Stimulated activated CD4-positive, alpha-beta T cell treated with anti-CD3 and anti-CD28 coated beads, Interleukin-15, amount 100 ng/mL, for 48 hours (primary cell): ENCODE measurements around the gene IL25.
"Not testable (repeated sequence)": the region's sequence is repeated elsewhere in the genome, so short reads cannot be mapped to it uniquely, and the experiment has no call there.

Source experiments
- DNase-seq, 2 donors: peaks; one replicate each; pipeline ENCODE4 v3.0.0-alpha.2; 2020; ENCODE audit warnings: low read depth in 2 of 2

IL25 gene

GRCh38 chr14:23409475-23409874 is 36.9 kb downstream of the IL25 start:
- no peak for DNase-seq

GRCh38 chr14:23409966-23410635 is 37.5 kb downstream of the IL25 start:
- no peak for DNase-seq

- no peak for DNase-seq
These were observed 39.2 kb downstream of the IL25 start for GRCh38 chr14:23411563-23412525.

GRCh38 chr14:23413681-23414080 is 41.1 kb downstream of the IL25 start:
- no peak for DNase-seq

- DNase-seq: no peak
These were observed 41.6 kb downstream of the IL25 start for GRCh38 chr14:23414254-23414653.

GRCh38 chr14:23414906-23415820 is 42.6 kb downstream of the IL25 start:
- DNase-seq: no peak

- DNase-seq: no peak
These were observed 43.5 kb downstream of the IL25 start for GRCh38 chr14:23415821-23416778.

GRCh38 chr14:23416801-23417200 is 44.2 kb downstream of the IL25 start:
- no peak for DNase-seq

- not testable (repeated sequence) for DNase-seq
These were observed 44.7 kb downstream of the IL25 start for GRCh38 chr14:23417269-23417668.

GRCh38 chr14:23418021-23418420 is 45.4 kb downstream of the IL25 start:
- no peak for DNase-seq

GRCh38 chr14:23419646-23420045 is 47.0 kb downstream of the IL25 start:
- DNase-seq: not testable (repeated sequence)

GRCh38 chr14:23421594-23421993 is 49.0 kb downstream of the IL25 start:
- no peak for DNase-seq

- DNase-seq: no peak
These were observed 51.0 kb downstream of the IL25 start for GRCh38 chr14:23423657-23424056.

GRCh38 chr14:23425169-23425568 is 52.6 kb downstream of the IL25 start:
- no peak for DNase-seq

- not testable (repeated sequence) for DNase-seq
These were observed 53.2 kb downstream of the IL25 start for GRCh38 chr14:23425798-23426197.
